GM10266 (cell line): ENCODE data around the gene CBS.
"Not testable (repeated sequence)": the region's sequence is repeated elsewhere in the genome, so short reads cannot be mapped to it uniquely, and the experiment has no call there.

Source experiments
- DNase-seq: peaks from one replicate; pipeline ENCODE4 v3.0.0; 2012; ENCODE audit errors: extremely low spot score

Gene CBS

DNA sequence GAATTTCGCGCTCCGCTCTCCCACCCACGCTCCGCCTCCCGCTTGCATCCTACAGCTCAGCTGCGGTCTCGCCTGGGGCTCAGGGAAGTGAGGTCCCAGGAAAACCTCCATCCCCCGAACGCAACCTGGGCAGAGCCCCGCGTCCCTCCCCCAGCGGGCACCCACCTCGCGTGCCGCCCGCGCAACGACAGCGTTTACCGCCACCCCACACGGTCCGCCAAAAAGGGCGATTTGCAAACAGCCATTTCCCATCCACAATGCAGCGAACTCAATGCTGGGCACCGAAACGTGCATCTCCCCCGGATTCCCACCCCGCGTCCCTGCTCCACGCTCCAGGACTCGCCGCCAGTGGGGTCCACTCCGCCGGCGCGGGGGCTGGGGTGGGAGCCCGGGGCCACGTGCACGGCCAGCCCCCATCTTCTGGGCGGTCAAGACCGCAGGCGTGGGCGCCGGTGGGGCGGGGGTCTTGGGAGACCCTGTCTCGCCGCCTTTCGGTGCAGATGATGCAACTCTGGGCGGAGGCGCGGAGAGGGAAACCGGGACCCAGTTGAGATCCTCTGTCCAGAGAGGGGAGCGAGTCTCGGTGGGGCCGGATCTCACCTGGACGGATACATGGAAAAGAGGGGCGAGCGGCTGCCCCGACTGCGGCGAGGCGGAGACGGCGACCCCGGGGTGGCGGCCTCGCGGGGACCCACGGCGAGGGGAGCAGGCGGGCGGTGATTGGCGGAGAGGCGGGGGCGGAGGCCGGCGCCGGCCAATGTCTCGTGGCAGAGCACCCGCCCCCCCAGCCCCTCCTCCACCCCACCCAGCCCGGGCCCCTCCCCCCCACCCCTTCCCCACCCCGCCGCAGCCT, at the start of gene CBS:
CBS (minus strand) TSS at position 666 of the 853 bp plus-strand sequence. CDS start 3,642 bp downstream, outside the sequence.
- not testable (repeated sequence) for DNase-seq

DNA sequence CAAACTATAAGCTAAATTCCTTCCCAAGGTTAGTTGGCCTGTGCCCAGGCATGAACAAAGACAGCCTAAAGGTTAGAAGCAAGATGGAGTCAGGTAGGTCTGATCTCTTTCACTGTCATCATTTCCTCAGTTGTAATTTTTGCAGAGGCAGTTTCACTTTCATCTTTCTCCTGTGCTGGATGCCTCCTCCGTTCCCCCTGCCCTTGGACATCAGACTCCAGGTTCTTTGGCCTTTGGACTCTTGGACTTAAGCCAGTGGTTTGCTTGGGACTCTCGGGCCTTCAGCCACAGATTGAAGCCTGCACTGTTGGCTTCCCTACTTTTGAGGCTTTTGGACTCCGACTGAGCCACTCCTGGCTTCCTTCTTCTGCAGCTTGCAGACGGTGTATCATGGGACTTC, 40.3 kb upstream of the CBS start:
- not testable (repeated sequence) for DNase-seq

DNA sequence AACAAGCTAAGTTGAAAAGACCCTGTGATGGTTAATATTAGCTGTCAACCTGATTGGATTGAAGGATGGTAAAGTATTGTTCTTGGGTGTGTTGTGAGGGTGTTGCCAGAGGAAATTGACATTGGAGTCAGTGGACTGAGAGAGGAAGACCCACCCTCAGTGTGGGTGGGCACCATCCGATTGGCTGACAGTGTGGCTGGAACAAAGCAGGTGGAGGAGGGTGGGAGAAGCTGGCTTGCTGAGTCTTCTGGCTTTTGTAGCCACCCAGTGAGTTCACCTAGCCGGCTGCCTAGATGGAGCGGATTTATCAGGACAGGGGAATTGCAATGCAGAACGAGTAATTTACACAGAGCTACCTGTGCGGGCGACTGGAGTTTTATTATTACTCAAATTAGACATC, 38.8 kb upstream of the CBS start:
- not testable (repeated sequence) for DNase-seq

DNA sequence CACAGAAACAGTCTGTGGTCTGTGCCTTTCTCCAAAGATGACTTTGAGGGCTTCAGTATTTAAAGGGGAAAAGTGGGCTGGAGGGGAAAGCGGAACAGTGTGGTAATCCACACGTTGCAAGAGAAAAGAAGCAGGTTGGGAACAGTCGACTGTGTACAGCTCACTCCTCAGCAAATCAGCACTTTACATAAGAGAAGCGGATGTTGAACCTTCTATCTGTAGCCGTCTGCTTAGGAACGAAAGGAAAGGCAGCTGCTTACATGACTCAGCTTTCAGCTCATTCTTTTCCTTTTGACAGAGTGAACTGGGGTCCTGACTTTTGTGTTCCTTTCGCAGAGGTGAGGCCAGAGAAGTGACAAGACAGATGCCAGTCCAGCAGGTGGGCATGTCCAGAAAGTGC, 33.4 kb upstream of the CBS start:
- DNase-seq = not testable (repeated sequence)

DNA sequence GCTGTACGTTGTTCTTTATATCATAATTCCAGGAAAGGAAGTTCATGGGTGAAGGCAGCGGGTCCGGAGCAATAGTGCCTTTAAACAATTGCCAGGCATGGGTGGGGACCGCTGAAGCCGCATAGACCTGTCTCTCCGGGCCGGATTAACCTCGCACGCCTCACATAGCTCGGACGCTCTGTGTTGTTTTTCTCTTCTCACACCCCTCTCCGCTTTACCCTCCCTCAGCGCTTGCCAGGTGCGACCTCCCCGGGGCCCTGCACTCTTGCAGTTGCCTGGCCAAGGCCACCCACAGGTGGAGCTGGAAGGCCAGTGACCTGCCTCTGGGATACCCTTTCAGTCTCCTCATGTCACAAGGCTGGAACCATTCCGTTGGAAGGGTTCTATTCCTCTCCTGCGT, 32.5 kb upstream of the CBS start:
- DNase-seq = not testable (repeated sequence)

DNA sequence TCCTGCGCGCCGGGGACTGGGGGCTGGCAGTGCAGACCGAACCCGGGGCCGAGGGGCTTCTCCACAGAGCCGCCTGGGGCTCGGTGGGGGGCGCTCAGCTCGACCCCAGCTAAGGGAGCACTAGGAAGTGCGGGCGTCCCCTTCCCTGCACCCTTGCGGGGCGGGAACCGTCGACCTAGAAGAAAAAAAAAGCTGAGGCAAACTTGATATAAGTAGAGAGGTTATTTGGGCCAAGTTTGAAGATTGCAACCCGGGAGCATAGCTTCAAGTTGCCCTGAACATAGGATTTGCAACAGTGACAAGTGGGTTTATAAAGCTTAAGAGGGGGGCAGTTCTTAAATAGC, 32.1 kb upstream of the CBS start:
- not testable (repeated sequence) for DNase-seq

DNA sequence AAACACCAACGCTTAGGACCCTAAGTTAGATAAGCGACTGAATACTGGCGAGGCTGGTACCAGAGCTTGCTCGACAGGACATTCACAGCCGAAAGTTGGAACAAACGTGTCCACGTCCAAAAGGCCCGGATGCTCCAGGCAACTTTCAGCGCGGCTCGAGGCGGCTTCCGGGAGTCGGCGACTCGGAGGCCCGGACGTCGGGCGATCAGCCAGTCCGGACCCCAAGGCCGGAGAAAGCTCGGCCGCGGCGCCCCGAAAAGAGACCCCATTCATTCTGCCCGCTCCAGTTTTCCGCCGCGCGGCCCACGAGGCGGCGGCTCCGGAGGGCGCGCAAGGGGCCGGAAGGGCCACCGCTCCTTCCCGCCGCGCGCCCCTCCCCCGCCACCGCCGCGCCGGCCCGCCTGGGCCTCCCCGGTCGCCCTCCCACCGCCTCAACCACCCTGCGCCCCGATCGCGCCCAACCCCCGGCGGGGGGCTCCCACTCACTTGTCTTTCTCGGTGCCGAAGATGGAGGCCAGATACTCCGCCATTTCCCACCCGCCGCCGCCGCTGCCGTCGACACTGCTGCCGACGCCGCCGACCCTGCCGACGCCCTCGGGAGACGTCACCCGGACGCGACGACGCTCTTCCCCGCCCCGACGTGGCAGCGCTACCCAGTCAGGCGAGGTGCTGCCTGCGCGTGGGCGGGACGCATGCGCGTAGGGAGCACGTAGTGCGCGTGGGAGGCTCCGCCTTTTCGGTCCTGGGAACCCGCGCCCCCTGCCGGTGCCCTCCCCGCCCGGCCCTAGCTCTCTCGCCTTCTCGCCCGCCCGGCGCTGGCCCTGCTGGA, 31.5 kb upstream of the CBS start, which contains the start of gene U2AF1:
U2AF1 (minus strand) TSS at position 606 of the 829 bp plus-strand sequence; CDS start at position 530, 76 bp downstream.
- DNase-seq = not testable (repeated sequence)

DNA sequence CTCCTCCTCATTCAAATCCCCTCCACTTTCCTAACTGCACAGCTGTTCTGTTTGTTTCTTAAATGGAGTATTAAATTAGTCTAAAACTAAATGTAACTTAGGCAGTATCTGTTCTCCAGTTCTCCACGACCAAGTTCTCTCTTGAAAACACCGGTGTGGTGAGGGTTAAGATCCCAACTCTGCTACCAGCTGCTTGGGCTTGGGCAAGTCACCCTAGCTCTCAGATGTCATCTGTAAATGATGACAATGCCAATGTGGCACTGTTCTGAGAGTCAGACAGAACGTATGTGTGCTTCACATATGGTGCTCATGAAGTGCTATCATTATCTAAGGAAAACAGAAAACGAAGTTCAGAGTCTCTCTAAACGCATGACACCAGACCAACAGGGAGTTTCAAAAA, 29.0 kb upstream of the CBS start:
- not testable (repeated sequence) for DNase-seq

DNA sequence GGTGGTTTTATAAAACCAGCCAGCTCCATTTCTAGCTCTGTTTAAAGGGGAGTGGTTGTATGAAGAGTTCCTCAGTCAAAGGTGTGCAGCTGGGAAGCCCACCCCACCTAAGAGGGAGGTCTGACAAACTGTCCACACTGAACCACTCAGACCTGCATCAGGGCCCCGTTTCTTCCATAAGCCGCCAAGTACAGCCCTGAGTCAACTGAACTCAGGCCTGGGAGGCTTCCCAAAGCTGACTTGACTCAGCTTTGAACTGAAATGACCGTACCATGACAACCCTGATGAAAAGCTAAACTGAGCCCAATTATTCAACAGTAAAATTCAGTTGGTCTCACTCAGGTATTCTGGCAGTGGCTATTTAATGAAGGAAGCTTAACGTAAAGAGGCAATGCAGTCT, 26.6 kb upstream of the CBS start:
- not testable (repeated sequence) for DNase-seq

DNA sequence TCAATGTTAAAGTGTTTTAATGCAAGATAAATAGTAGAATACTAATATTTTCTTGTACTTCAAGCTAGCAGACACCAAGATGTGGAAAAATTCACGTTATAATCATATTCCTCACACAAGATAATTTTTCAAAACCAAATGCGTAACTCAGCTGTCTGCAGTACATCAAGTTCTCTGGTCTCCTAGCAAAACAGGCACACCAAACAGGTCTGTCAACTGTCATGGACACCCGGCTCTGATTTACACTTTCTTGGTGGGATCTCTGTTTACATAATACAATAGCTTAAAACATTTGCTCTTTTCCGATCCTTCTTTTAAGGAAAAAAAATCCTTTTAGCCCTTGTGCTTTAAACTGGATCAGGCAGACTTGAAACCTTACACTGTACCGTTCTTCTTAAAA, 26.0 kb upstream of the CBS start:
- not testable (repeated sequence) for DNase-seq

DNA sequence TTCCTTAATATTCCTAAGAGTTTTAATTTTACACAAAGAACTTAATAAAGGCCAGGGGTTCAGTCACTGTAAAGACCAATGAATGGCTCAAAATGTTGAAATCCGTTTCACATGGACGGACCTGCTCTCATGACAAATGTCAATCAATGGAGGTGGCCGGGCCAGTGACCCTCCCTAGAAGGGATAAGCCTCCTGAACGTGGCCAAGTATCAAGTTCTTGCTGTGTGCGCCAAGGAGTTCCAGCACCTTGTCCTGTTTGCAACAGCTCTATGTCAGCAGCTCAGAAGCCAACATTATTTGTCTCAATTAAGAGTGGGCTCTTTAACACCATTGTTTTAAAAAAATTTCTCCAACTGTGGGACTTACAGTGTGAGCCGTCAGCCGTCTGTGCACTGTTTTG, 25.4 kb upstream of the CBS start:
- DNase-seq = not testable (repeated sequence)

DNA sequence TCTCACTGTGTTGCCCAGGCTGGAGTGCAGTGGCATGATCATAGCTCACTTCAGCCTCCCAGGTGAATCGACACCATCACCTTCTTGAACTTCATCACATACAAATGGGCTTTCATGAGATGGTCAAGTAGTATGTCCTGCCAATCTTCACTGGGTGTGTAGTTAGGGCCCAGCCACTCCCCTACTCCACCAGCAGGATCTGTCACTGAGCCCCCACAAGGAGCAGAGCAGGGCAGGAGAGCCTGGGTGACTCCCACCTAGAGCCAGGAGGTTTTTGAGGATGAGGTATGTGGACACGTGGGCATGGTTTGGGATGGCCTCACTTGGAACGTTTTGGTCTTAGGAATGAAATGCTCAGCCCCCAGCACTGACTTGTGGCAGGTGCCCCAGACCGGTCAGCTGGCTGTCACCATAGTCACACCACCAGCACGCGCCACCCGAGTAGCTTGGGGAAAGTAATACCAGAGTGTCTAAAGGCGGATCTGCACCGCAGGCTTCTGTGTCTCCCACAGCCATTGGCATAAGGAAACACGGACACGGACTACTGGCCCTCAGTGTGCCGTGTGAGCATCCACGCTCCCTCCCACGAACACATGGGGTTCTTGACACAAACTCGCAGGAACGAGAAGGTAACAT, 16.5 kb upstream of the CBS start:
- DNase-seq = not testable (repeated sequence)

DNA sequence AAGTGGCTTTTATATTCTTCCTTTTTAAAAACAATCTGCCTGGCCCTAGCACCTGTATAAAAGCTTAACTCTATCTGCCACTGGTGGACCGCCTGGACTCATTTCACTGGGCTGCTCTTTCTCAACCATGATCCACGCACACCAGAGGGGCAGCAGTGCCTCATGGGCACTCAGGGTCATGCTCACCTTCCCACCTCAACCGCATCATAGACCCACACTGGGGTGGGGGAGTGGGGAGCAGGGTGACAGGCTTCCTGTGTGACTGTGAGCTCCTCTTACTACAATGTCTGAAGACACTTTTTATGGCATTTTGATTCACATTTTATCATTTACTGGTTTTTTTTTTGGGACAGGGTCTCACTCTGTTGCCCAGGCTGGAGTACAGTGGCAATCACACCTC, 15.3 kb upstream of the CBS start:
- DNase-seq = not testable (repeated sequence)

DNA sequence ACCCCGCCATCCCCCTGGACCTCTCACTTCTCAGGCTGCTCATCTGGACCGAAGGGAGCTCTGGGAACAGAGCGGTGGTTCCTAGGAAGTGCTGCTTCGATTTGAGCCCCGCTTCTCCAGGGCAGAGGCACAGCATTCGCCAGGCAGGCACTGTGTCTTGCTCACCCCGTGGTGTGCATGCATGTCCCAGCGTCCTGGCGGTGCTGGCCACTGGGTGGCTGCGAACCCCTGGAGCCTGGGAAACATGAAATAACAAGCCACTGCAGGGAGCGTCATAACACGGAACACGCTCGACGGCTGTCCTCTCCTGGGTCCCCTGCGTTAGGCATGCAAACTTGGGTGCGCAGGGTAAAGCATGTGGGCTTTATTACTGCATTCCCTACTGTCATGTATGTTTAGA, 13.8 kb upstream of the CBS start:
- not testable (repeated sequence) for DNase-seq

DNA sequence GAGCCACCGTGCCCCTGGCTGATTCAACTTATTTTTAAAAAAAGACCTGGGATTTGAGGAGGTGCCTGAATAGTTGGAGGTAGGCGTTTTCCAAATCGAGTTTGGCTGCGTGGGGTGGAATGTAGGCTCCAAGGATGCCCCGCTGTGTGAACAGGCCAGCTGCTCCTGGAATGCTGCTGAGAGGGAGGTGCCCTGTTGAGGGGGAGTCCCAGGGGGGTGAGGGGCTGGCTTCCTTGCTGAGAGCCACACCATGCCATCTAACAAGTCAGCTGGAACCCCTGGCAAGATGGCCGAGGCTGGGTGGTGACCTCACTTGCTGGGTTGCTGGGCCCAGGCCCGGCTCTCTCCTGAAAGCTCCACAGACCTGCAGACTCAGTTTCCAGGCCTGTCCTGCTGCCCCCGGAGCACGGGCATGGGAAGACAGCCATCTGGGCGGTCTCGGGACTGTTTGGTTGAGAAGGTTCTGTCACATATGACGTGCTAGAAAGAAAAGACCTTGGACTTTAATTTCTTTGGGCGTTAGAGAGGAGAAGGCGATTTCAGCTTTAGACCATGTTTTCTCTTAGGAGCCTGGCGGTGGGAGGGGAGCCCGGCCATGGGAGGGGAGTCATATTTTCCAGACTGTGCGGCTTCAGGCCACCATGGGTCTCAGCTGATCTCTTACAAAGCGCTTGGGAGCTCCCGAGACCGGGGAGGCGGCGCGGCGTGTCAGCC, 7.1 kb upstream of the CBS start:
- not testable (repeated sequence) for DNase-seq

DNA sequence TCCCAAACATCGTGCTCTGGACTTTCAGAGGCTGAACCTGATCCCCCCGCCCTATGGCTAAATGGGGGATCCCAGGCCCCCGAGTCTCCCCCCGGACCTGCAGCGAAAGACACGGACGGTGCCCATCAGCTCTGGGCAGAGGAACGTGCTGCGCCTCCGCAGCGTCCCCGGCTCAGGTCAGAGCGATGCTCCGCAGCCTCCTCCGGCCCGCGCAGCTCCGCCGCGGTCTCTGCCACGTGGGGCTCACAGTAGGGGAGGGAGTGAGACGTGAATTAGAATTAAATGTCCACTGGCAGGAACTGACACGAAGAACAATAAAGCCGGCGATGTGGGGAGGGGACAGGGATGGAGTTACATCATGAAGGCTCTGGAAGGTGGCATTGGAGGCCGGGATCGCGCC, 1.0 kb upstream of the CBS start:
- DNase-seq = not testable (repeated sequence)

DNA sequence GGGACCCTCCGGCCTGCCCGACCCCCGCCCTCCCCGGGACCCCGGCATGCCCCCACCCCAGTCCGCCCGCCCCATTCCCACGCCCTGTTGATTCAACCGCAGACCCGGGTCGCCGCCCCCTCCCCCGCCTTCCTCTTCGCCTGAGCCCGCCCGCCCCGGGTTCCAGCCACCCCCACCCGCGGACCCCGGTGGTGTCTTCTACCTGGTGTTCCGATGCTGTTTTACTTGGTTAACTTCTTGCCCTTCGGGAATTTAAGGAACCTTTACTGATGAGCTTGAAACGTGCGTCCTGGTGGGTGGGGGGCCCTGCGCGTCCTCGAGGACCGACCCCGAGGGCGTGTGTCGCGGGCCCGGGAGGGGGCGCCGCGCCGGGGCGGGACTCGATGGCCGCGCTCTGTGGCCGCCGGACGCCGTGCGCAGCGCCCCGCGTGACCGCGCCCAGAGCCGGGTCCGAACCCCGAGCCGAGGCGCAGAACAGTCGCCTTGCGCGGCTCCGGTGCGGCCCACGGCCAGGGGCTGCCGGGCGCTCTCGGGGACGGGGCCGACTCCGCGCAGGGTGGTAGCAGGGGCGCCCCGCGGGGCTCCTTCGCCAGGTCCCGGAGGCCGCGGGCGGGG, 495 bp upstream of the CBS start:
- DNase-seq = not testable (repeated sequence)

DNA sequence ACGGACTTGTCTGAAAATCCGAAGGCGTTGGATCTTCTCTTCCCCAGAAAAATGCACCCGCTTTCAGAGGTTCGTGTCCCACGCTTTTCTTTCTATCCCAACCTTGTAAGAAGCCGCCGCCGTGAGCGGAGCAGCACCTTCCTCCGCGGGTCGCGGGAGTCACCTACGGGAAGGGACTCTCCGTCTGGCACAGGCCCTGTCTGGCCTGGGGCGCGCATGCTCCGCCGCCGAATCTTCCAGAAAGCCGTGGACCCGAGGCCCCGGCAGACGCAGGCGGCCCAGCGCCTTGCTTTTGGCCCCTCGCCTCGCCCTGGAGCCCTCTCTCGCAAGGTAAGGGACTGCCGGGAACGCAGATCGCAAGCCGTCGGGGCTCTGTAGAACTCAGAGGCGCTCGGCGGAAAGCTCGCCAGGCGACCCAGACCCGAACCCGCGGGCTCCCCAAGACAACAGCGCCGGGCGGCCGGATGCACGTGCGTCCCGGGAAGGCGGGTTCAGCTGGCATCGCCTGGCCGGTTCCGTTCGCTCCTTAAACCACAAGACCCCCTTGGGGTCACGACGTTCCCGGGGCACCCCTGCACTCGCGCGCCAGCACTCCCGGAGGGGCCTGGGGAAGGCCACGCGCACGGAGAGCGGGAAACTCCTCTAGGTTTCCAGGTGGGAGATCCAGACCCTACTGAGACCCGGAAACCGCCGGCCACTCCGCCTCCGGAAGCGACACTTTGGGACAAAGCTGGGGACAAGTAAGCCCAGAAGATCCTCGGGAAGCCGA, 1.1 kb downstream of the CBS start:
- not testable (repeated sequence) for DNase-seq

DNA sequence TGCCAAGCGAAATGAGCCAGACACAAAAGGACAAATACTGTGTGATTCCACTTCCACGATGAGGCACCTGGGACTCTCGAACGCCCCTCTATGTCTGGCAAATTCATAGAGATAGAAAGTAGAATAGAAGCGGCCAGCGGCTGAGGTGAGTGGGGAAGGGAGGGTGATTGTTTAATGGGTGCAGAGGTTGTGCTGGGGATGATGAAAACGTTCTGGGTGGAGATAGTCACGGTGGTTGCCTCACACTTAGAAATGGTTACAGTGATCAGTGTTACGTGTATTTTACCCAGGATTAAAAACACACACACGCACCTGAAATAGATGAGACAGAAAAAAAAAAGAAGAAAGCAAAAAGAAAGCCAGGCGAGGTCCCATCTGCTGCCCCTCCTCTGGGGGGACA, 2.9 kb downstream of the CBS start:
- DNase-seq = not testable (repeated sequence)

DNA sequence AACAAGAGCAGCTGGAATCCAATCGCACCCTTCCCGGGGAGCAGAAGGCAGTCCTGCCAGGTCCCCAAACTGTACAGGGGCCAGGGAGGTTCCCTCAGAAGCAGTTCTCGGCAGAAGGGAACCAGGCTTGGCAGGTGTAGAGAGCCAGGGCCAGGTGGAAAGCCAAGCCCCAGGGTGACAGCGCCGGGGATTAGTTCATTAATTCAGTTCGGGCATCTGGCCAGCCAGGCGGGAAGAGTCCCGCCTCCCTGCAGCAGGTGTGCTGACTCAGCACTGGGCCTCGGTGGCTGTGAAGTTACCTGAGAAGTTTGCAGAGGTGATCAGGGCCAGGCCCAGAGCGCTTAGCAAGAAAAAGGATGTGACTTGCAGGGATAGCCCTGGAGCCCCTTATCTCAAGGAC, 6.0 kb downstream of the CBS start:
- not testable (repeated sequence) for DNase-seq
